OCI-M2 (cell line): ENCODE measurements around the gene DYNC2I2.

Experiments
- DNase-seq: peaks from one replicate; lab custom pipeline; 2025; ENCODE audit not compliant: unreplicated experiment; lab: John Stamatoyannopoulos, UW

DYNC2I2 gene

DNA sequence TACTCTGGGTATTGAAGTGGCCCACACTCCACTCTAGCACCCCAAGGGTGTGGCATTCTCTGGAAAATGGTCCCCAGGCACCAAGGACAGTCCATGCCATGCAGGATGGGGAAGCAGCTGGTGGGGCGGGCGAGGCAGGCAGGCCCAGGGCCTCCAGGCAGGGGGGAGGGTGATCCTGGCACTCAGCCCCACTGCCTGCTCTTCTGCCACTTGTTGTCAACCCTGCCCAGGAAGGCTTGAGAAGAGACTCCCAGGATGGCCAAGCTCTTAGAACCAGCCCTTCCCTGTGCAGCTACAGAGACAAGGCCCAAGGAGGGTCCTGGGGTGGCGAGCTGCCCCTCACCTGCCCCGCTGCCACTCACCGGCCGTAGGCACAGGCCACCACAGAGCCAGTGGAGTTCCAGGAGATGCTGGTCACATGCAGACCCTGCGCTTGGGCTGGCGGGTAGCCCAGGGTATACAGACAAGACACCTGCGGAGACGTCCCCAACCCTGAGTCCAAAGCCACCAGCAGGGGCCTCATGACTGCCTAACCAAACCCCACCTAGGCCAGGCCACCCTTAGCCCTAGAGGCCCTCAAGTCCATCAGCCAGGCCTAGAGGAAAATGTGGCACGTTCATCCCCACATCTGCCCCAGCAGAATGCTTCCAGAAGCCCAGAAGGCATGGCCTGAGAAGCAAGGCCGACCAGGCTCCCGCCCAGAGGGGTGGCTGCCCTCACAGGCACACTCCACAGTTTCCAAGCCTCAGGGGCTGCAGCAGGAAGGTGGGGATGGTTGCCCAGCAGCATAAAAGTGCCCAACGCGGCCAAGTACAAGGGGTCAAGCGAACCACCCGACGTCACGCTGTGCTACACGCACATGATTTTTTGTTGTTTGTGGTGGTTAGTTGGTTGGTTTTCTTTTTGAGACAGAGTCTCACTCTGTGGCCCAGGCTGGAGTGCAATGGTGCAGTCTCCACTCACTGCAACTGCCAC, 19.8 kb downstream of the DYNC2I2 start:
- no peak for DNase-seq

DNA sequence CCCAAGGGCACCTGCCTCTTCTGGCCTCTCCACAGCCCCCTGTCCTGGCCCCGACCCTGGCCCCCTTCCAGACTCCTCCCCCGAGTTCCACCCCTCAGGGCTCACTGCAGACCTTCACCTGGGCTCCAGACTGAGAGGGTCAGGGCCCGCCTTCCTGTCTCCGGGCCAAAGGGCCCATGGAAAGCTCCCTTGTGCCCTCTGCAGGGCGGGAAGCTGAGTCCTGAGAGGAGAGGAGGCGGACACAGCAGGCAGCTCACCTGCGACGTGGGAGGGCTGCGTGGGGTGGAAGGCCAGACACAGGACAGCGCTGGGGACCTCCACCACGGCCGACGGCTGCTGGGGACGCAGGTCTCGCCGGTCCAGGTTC, 20.6 kb downstream of the DYNC2I2 start:
- no peak for DNase-seq

DNA sequence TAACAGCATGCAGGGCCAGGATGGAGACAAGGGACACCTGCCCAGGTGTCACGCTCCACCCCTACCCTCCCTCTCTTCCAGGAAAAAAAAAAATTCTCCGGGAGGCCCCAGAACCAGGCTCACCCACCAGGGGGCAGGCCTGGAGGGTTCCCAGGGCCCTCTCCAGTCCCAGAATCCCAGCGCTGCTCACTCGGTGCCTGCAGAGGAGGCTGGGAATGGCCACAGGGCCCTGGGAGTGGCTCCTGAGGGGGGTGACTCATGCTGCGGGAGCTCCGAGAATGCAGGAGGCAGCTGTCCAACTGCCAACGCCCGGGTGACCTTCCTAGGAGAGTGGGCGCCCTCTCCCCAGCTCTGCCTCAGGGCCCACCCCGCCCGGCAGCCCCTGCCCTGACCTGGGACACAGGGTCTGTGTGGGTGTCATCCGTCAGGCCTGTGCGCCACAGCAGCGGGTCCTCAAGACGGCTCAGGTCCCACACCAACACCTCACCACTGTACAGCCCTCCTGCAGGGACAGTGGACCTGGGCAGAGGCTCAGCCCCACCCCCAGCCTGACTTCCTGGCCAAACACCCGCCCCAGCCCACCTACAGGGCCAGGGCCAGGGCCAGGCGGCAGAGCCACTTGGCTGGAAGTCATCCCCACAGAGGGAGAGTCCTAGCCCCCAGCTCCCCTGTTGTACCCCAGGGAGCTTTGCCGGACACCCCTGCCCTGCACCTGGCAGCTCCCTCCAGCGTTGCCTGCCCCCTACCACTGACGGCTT, 21.2 kb downstream of the DYNC2I2 start:
- DNase-seq, result no peak

DNA sequence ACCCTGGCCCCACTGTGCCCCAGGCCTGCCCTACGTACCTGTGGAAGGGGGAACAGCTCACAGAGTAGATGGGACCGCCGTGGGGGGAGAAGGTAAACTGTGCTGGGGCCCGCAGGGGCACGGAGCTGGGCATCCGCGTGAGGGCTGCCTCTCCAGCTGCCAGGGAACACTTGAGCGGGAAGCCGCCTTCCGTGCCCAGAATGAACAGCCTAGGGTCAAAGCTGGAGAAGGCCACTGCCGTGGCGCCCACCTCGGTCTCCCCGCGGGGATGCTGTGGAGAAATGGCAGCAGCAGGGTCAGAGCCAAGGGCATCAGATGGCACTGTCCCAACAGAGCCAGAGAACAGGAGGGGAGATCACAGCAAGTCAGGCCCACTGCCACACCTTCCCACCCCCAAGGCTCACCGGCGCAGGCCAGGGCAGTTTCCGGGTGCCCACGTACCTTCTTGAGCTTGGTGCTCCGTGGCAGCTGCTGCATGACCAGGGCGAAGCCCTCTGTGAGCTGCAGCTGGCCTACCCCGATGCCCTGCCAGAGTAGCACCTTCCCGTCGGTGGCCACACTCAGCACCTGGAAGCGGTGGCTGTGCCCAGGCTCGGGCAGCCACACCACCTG, 21.9 kb downstream of the DYNC2I2 start:
- no peak for DNase-seq

DNA sequence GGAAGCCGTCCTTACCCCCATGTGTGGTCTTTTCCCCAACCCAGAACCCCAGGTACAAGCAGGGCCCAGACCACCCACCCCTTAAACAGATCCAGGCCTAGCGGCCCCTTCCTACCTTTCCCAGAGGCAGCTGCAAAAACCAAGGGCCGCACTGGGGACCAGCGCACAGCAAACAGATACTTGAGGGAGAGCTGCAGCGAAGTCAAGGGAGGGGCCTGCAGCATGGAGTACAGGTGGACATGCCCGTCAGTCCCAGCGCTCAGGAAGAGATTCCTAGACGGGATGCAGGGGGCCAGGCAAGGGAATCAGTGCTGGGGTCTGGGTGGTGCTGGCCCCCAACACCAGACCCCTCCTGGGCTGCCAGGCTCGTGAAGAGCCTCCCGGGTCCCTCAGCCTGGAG, 22.5 kb downstream of the DYNC2I2 start:
- no peak for DNase-seq

DNA sequence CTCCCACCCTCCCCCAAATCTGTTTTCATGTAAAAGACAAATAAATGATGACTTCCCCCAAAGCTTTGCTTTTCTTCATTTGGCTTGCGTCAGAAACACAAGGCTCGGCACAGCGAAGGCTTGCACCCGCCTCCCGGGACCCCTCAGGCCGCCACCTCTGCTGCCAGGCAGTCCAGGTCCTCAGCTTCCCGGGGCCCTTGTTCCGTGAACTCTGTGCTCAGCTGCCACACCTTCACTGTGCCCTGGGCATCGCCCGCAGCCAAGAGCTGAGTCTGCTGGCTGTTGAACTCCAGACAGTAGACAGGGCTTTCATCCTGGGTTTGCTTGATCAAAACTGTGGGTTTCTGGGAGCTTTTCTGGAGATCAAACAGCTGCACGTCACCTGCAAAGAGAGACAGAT, 23.0 kb downstream of the DYNC2I2 start:
- DNase-seq, result no peak

DNA sequence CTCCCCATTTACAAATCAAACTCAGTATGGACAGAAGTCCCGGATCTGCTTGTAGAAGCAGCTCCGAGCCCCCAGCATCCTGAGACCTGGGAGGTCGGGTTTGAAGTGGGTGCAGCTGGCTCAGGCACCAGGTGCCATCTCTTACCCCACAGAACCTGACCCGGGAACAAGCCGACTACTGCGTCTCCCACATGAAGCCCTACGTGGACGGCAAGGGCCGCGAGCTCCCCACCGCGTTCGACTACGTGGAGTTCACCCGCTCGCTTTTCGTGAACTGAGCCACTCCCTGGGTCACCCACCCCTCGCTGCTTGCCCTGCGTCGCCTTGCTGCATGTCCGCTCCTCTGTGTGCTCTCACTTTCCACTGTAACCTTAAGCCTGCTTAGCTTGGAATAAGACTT, 23.6 kb downstream of the DYNC2I2 start:
- no peak for DNase-seq

DNA sequence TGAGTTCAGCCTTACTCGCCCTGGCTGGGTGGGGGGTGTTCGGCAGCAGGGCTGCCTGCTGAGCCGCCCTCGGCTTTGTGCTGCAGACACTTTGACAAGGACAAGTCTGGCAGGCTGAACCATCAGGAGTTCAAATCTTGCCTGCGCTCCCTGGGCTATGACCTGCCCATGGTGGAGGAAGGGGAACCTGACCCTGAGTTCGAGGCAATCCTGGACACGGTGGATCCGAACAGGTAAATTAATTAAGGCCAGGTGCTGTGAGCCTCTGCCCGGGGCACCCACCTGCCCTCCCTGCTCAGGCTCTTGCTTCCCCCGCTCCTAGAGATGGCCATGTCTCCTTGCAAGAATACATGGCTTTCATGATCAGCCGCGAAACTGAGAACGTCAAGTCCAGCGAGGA, 24.2 kb downstream of the DYNC2I2 start:
- no peak for DNase-seq

DNA sequence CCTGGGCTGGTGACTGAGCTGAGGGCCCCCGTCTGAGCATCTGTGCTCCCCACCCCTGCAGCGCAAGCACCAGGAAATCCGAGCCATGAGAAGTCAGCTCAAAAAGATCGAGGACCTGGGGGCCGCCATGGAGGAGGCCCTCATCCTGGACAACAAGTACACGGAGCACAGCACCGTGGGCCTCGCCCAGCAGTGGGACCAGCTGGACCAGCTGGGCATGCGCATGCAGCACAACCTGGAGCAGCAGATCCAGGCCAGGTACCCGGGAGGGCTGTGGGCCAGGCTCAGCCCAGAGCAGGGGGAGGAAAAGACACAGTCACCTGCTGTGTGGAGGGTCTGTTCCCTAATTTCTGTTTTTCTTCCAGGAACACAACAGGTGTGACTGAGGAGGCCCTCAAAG, 24.6 kb downstream of the DYNC2I2 start:
- DNase-seq, result no peak

DNA sequence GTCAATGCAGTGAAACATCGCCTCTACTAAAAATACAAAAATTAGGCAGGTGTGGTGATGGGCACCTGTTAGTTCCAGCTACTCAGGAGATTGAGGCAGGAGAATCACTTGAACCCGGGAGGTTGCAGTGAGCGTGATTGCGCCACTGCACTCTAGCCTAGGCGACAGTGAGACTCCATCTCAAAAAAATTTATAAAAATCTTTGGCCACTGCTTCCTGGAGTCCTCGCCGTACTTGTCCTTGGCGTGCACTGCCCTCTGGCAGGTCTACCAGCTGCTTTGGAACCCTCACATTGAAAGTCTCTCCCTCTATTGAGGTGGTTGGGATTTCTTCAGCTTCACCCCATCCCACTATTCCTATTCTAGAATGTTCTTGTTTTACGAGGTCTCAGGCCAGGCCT, 25.0 kb downstream of the DYNC2I2 start:
- DNase-seq, result no peak

DNA sequence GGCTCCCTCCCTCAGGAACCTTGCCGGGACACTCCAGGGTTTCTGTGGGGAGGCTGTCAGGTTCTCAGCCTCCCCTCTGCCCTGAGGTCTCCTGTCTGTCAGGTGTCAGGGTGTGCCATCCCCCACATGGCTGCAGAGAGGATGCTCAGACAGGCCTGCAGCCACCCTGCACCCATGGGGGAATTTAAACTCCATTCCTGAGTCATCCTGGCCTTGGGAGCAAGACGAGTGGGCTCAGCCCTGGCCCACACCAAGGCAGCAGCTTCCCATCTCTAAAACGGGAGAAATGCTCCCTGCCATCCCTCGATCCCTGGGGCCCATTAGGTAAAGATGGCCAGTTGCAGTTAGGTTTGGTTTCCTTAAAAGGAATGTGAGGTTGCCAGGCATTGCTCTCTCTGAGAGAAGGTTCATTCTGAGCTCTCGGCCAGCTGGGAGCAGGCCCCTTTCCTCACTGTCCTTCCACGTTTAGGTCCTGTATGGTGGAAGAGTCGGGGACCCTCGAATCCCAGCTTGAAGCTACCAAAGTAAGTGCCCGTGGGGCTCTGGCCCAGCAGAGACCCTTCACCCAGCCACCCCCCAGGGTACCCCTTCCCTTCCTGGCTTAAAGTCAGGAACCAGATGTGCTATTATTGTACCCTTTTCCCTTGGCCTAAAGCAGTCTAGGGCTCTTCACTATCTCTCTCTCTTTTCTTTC, 26.6 kb downstream of the DYNC2I2 start:
- no peak for DNase-seq

DNA sequence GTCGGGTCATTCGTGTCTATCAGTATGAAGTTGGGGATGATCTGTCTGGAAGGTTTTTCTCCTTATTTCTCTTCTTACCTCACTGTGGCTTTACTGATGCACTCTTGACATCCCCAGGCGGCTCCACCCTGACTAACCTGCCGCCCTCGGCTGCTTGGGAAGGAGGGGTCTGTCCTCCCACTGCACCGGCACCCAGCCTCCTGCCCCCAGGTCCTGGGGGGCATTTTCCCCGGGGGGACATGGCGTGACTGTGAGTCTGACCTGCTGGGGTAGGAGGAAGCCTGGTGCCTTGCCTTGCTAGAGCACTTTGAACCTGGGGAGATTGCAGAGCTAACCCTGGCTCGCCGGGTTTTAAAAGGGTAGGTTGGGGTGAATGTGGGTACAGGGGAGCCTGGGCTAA, 27.5 kb downstream of the DYNC2I2 start:
- DNase-seq, result no peak

DNA sequence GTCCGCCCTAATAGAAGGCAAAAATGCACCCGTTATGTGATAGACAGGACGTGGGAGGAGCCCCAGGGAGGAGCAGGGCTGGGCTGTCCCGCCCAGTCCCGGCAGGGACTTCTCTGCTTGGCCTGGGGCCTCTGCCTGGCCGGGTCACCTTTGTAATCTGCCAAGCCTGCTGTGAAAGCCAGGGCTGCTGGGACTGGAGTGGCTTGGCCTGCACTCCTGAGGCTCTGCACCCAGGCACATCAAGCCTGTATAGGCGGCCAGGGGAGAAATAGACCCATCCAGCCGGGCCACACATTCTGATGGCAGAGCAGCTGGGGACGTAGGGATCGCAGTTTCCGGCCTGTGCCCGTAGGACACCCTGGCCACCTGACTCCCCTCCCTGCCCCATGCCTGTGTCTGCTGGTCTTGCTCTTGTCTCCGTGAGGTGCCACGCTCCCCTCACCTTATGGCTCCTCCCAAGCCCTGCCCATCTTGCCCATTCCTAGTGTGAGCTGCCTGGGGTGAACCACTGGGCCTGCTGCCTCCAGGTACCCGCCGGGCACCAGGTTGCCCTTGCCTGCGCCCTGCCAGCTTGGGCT, 28.1 kb downstream of the DYNC2I2 start:
- no peak for DNase-seq

DNA sequence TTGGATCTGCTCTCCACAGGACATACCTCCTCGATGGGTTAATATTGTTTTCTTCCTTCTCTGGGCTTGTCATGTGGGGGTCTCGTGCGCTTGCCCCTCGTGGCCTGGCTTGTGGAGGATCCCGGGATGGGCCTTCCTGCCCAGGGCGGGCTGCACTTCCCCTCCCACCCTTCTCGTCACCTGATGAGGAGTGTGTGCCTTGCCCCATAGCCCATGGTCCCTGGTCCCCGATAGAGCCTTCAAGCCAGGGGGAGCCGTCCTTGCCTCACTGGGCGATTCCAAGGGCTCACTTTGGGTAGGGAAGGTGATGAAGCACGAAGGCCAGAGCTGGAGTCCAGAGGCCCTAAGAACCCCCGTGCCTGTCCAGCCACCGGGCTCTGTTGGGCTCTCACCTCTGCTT, 28.7 kb downstream of the DYNC2I2 start:
- no peak for DNase-seq

DNA sequence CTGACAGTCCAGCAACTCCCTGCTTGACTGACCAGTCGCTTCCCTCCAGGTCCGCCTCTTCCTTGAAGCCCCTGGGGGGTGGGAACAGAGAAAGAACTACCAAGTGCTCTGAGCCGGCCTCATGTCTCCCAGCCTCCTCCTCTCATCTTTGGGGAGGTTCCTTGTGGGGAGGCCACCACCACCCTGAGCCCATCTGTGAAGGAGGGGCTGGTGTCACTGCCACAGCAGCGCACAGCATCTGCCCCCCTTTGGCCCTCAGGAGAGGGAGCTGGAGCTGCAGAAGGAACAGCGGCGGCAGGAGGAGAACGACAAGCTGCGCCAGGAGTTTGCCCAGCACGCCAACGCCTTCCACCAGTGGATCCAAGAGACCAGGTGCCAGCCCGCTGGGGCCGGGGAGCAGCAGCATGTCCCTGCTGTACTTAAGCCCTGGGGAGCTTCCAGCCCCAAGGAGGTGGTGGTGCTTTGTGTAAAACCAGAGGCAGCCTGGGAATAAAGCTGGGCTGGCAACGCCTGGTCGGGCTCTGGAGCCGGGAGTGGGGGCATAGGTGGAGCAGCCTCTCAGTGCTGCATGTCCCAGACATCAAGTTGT, 29.4 kb downstream of the DYNC2I2 start:
- DNase-seq, result no peak

DNA sequence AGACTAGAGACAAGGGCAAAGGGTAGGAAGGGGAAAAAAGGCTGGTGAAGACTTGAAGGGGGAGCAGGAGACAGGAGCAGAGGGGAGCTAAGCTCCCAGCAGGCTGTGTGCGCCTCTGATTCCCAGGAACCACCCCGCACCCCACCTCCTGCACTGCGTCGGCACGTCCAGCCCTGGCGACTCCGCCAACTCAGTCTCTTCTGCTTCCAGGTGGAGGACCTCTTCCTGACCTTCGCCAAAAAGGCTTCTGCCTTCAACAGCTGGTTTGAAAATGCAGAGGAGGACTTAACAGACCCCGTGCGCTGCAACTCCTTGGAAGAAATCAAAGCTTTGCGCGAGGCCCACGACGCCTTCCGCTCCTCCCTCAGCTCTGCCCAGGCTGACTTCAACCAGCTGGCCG, 30.5 kb downstream of the DYNC2I2 start:
- no peak for DNase-seq

DNA sequence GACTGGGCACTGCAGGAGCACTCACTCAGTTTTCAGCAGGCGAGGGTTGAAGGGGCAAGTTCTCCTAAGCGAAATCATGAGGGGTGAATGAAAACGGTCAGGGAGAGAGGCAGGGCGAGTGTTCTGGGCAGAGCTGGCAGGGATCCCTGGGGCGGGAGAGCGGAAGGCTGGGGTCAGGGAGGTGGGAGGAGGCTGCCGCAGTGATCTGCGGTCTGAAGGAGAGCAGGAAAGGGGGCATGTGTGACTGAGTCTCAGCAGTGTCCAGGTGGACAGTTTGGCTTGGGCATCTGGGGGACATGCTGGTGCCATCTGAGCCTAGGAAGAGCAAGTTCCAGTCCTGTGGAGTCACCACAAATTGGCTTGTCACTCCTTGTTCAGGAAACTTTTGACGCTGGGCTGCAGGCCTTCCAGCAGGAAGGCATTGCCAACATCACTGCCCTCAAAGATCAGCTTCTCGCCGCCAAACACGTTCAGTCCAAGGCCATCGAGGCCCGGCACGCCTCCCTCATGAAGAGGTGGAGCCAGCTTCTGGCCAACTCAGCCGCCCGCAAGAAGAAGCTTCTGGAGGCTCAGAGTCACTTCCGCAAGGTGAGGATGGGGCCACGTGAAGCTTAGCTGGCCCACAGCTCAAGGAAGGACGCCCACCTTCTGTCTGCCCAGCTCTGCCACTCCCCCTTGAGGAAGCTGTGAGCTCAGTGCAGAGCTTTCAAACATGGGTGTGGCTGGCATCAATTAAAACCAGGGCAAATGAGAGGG, 31.1 kb downstream of the DYNC2I2 start:
- DNase-seq, result no peak

DNA sequence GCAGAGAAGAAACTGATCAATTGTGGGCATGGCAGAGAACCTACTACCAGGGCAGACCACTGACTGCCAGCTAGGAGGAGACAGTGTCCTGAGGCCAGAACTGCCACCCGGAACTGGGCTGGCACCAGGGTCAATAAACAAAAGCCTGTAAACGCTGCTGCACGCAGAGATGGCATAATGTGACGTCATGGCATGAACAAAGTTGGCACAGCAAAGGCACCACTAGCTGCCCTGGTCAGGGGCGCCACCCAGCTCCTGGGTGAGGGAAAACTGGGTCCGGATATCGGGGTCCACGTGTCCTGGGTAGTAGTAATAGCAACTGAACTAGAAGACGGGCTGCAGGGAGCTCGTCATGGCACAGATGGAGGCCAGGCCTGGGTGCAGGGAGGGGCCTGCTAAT, 32.1 kb downstream of the DYNC2I2 start:
- DNase-seq, result no peak

DNA sequence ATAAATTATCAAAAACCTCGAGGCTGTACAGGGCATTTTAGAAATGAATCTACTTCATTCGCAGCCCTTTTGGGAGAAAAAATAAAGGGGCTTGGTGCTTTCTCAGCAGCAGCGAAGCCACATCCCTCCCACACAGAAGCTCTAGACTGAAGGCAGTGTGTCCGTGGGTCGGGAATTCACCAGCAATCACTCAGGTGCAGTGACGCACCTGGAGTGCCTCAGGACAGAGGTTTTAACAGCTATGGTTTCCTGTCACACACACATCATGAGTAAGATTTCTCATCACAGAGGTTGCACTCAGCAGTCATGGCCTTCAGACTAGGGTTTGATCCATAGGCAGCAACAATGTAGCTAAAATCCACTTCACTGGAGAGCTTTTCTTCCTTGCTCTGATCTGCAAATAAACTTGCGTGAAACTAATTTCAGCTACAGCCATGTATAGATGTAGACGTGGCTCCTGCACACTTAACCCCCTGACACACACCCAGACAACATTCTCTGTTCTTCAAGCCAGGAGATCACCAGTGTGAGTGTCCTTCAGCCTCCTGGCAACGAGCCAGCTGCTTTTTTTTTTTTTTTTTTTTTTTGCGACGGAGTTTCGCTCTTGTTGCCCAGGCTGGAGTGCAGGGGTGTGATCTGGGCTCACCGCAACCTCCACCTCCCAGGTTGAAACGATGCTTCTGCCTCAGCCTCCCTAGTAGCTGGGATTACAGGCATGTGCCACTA, 34.8 kb downstream of the DYNC2I2 start:
- DNase-seq, result no peak
